Lower lobe of right lung (tissue), 2 donors: ENCODE results near the gene U2AF1L4. TPM values are rescaled to one million over a fixed set of nuclear protein-coding genes. Genes with fewer than 3 reads are reported as not detected.

Experiments used
- ATAC-seq, 2 donors: fragments of 200-7000 bp; cut with Tn5 transposase; one replicate each; pipeline ENCODE4 v1.9.1; 2020 to 2022; ENCODE audit warnings: mild to moderate bottlenecking in 2 of 2, moderate library complexity in 2 of 2
- DNase-seq: peaks from one replicate; pipeline ENCODE4 v3.0.0-alpha.2; 2020
- H3K27ac ChIP-seq: fragments of 200-600 bp; one replicate; pipeline ENCODE4 v1.8.0; 2022
- H3K27me3 ChIP-seq: fragments of 200-600 bp; one replicate; pipeline ENCODE4 v1.8.0; 2022; ENCODE audit warnings: low read depth
- H3K36me3 ChIP-seq: fragments of 200-600 bp; one replicate; pipeline ENCODE4 v1.8.0; 2022; ENCODE audit warnings: mild to moderate bottlenecking
- H3K4me1 ChIP-seq: fragments of 200-600 bp; one replicate; pipeline ENCODE4 v1.8.0; 2022
- H3K4me3 ChIP-seq: fragments of 200-600 bp; one replicate; pipeline ENCODE4 v1.8.0; 2022; ENCODE audit warnings: mild to moderate bottlenecking
- H3K9me3 ChIP-seq: fragments of 200-600 bp; one replicate; pipeline ENCODE4 v1.8.0; 2022
- intact Hi-C: fragments of 100-400 bp; cut with DNase I; formaldehyde crosslinking; loops from one replicate; pipeline ENCODE4 v1.11.0; 2022
- total RNA-seq: library from RNA; stranded (reverse); fragmentation: NEBNext Ultra II Directional; extraction: Animal tissue kit (Norgen Biotek cat#: 25700); gene quantifications from one replicate; pipeline ENCODE4 v1.2.1, GENCODE V29; 2021
- TF ChIP-seq, protein P1 (sequence below): fragments of 200-600 bp; IDR thresholded peaks from one replicate; pipeline ENCODE4 v1.8.0; 2022; ENCODE audit warnings: antibody characterized with exemption, mild to moderate bottlenecking
- donor health status: DM: no; HTN: yes; CAD: no; lungs with severe emphysema.

U2AF1L4 gene
- total RNA-seq, 1 donor from 2014 or later, result 20.3 TPM

DNA sequence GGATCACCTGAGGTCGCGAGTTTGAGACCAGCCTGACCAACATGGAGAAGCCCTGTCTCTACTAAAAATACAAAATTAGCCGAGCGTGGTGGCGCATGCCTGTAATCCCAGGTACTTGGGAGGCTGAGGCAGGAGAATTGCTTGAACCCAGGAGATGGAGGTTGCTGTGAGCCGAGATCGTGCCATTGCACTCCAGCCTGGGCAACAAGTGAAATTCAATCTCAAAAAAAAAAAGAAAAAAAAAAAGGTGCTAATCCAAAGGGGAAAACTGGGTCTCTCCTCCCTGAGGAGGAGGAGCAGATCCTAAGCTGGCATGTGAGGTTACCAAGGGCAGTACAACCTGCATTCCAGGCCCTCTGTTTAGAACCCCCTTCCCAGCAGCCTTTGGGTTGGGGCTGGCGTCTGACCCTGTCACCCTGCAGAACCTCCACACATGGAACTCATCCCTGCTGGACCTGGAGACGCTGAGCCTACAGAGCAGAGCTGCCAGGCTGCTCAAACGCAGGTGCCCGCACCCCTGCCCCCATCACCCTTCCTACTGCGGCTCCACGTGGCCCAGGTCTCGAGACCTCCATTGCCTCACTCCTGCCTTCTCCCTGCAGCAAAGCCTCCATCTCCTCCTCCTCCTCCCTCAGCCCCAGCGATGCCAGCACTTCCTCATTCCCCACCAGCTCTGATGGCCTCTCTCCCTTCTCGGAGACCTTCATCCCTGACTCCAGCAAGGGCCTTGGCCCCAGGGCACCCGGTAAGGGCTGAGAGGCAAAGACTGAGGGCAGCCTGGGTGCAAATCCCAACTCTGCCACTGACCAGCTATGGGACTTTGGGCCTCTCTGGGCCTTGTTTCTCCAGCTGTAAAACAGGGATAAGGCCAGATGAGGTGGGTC lies 19.5 kb upstream of the U2AF1L4 start:
- no peak for DNase-seq
- Histone ChIP-seq H3K4me1 (no peaks in the 10 kb centered on the region), H3K4me3 (no peak overlapping the region), H3K27ac (no peak overlapping the region), H3K9me3 (no peaks in the 10 kb centered on the region), H3K36me3 (peaks cover 60% of the 10 kb centered on the region), H3K27me3 (no peaks in the 10 kb centered on the region)
- TF ChIP-seq, protein P1, sequence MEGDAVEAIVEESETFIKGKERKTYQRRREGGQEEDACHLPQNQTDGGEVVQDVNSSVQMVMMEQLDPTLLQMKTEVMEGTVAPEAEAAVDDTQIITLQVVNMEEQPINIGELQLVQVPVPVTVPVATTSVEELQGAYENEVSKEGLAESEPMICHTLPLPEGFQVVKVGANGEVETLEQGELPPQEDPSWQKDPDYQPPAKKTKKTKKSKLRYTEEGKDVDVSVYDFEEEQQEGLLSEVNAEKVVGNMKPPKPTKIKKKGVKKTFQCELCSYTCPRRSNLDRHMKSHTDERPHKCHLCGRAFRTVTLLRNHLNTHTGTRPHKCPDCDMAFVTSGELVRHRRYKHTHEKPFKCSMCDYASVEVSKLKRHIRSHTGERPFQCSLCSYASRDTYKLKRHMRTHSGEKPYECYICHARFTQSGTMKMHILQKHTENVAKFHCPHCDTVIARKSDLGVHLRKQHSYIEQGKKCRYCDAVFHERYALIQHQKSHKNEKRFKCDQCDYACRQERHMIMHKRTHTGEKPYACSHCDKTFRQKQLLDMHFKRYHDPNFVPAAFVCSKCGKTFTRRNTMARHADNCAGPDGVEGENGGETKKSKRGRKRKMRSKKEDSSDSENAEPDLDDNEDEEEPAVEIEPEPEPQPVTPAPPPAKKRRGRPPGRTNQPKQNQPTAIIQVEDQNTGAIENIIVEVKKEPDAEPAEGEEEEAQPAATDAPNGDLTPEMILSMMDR, result no peak
- intact Hi-C loops, result no loop called here
- no peak for ATAC-seq

DNA sequence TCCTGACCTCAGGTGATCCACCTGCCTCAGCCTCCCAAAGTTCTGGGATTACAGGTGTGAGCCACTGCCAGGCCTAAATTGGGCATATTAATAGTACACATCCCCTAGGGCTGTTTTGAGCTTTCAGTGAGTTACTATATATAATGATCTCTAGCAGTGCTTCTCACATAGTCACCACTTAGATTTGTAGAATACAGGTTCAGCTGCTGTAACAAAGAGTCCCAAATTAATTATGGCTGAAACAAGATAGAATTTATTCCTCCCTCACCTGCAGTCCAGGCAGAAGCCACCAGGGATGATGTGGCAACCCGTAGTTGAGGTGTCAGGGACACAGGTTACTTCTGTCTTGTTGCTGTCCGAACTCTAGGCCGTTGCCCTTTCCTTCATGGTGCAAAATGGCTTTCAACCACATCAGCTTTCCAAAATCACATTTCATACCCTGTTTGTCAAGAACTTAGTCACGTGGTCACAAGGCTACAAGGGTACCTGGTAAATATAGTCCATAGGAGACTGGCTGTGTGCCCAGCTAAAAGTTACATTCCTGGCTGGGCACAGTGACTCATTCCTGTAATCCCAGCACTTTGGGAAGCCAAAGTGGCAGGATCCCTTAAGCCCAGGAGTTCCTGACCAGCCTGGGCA lies 15.6 kb upstream of the U2AF1L4 start:
- Histone ChIP-seq H3K9me3 (no peaks in the 10 kb centered on the region), H3K27me3 (no peaks in the 10 kb centered on the region), H3K4me3 (no peak overlapping the region), H3K36me3 (peaks cover 43% of the 10 kb centered on the region), H3K4me1 (peaks cover 30% of the 10 kb centered on the region), H3K27ac (no peak overlapping the region)
- DNase-seq, result no peak
- TF ChIP-seq, protein P1, result no peak
- intact Hi-C loops, result no loop called here
- ATAC-seq, result no peak

GRCh38 chr19:35759697-35760096 lies 14.5 kb upstream of the U2AF1L4 start:
- intact Hi-C loops, result no loop called here
- no peak for DNase-seq
- peaks cover 32% of the 10 kb centered on the region for H3K36me3 ChIP-seq

GRCh38 chr19:35757749-35758608 lies 12.8 kb upstream of the U2AF1L4 start, which contains the start of gene PROSER3:
PROSER3 (plus strand) TSS chr19:35758176; CDS start chr19:35758216, 40 bp downstream.
- ATAC-seq, result peak; percentile 97 to 98
- TF ChIP-seq, protein P1, result no peak
- H3K36me3 ChIP-seq, result peaks cover 35% of the 10 kb centered on the region
- H3K9me3 ChIP-seq, result no peaks in the 10 kb centered on the region
- peak within 1 kb of the TSS; percentile 99 for H3K4me3 ChIP-seq
- DNase-seq, result peak; percentile 99
- no peaks in the 10 kb centered on the region for H3K27me3 ChIP-seq
- H3K4me1 ChIP-seq, result peaks cover 32% of the 10 kb centered on the region
- intact Hi-C loops, result no loop called here
- H3K27ac ChIP-seq, result peak within 1 kb of the TSS; percentile 99

More at GRCh38 chr19:35759697-35760096, 14.5 kb upstream of the U2AF1L4 start:
- no peak for ATAC-seq
- TF ChIP-seq, protein P1, result no peak
- no peak overlapping the region for H3K27ac ChIP-seq
- no peaks in the 10 kb centered on the region for H3K9me3 ChIP-seq
- H3K4me1 ChIP-seq, result peaks cover 32% of the 10 kb centered on the region
- no peak overlapping the region for H3K4me3 ChIP-seq
- no peaks in the 10 kb centered on the region for H3K27me3 ChIP-seq

GRCh38 chr19:35757231-35757748 lies 12.1 kb upstream of the U2AF1L4 start:
- intact Hi-C loops, result no loop called here
- Histone ChIP-seq H3K4me3 (peak overlapping the region; percentile 99), H3K27ac (peak overlapping the region; percentile 99), H3K27me3 (no peaks in the 10 kb centered on the region), H3K36me3 (peaks cover 38% of the 10 kb centered on the region), H3K4me1 (peaks cover 32% of the 10 kb centered on the region), H3K9me3 (no peaks in the 10 kb centered on the region)
- TF ChIP-seq, protein P1, result no peak
- DNase-seq (no peak), ATAC-seq (peak; percentile 21 to 53)
